Stimulated activated CD4-positive, alpha-beta T cell treated with anti-CD3 and anti-CD28 coated beads, Interleukin-1b, Interleukin-23, amount 100 ng/mL, for 4 hours (primary cell): ENCODE results near the gene LRRFIP2.
"Not testable (repeated sequence)": the region's sequence is repeated elsewhere in the genome, so short reads cannot be mapped to it uniquely, and the experiment has no call there.

Experiments used
- DNase-seq, 2 donors: peaks; one replicate each; pipeline ENCODE4 v3.0.0-alpha.2; 2020; ENCODE audit warnings: low read depth in 2 of 2

LRRFIP2 gene

DNA sequence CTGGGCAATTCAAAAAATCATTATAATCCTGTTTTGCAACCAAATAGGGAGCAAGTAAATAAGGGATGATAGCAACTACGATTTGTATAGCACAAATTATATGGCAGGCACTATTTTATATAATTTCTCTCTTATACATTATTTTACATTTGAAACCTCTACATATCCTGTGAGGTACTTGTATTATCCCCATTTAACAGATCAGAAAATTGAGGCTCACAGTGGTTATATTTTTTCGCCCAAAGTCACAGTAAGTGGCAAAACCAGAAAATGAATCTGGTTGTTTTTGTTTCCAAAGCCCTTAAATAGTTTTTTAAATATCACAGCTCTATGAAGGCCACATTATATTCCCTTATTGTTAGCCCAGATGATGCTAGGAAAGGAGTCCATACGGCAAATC is 106.8 kb downstream of the LRRFIP2 start:
- no peak for DNase-seq

DNA sequence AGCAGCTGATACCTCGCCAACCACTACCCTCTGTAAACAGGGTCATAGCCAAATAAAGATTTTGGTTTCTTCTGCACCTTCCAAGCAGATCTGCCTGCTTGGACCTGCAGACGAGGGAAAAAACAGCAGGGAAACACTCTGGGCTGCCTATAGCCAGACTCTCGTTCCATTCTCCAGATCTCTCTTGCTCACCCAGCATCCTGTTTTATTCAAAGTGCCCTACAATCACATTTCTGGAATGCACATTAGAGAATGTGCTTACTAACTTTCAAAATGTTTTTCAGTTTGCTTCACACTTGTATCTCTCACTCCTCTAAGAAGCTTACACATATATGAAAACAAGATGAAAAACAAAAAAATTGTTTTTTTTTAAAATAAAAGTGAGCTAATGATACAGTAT is 109.6 kb downstream of the LRRFIP2 start:
- DNase-seq, result no peak

DNA sequence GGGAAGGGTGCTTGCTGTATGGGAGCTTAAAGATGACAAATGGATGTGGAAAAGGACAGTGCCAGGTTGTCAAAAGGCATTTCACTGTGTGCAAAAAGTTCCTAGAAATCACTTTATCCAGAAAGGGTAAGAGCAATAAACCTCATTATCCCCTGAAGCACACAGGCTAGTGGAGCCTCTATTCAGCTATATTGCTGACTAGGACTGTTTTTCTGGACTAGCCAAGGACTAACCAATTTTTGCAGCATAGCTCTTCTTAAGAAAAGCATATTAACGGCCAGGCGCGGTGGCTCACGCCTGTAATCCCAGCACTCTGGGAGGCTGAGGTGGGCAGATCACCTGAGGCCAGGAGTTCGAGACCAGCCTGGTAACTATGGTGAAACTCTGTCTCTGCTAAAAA is 116.3 kb downstream of the LRRFIP2 start:
- DNase-seq, result no peak

DNA sequence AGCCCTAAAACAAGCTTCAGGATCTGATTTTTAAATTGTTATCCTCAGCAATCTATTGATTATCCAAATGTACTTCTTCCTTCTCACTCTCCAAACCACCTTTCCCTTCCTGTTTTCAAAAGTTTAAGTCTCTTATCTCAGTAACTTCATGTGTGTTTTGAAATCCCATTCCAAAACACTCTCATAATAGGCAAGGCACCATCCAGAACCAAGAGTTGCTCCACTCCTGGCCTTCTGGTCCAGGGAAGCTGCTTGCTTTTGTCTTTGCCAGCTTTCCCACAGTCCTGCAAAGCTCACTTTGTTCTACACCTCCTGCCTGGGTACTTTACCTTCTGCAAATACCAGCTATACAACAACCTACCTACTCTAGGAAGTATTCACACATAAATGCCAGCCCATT is 117.6 kb downstream of the LRRFIP2 start:
- DNase-seq, result no peak

DNA sequence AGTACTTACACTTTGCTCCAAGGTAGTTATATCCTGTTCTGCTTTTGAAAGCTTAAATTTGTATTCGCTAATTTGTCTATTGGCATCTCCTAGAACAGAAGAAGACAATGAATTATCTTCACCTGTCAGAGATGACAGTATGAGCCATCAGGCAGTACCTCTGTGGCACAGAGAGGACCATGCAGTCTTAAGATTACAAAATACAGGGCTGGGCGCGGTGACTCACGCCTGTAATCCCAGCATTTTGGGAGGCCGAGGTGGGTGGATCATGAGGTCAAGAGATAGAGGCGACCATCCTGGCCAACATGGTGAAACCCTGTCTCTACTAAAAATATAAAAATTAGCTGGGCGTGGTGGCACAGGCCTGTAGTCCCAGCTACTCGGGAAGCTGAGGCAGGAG is 119.3 kb downstream of the LRRFIP2 start:
- DNase-seq, result not testable (repeated sequence)

DNA sequence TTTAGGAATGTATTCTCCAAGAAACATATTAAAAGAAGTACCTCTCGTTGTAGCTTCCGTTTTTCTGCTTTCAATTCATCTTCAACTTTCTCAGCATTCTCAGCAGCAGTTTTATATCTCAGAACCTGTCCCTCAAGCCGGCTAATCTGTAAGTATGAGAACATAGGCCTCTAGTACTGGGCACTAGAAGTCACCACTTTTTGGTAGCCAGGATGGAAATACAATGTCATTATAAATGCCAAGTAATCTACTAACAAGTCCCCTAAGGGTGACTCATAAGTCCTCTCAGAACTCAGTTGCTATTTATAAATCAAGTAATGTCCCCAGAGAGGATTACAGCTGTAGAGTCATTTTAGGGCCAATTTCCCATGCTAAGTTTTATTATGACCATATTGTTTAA is 120.0 kb downstream of the LRRFIP2 start:
- no peak for DNase-seq

DNA sequence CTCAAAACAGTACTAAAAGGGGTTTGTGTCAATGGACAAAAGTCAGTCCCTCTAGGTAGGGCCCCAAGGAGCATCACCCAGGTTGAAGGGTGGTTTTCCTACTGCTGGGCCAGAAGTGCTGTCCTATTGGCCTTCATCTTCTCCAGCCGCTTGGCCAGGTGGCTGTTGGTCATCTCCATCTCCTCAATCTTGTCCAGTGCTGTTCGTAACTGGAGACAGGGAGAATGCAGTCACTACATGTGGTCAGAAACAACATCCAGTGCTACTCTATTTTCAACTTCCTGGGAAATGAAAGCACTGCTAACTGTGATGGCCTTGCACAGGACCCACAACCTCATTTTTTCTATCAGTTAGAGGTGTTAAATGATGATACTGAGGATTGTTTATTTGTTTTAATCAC is 120.6 kb downstream of the LRRFIP2 start:
- DNase-seq, result no peak

DNA sequence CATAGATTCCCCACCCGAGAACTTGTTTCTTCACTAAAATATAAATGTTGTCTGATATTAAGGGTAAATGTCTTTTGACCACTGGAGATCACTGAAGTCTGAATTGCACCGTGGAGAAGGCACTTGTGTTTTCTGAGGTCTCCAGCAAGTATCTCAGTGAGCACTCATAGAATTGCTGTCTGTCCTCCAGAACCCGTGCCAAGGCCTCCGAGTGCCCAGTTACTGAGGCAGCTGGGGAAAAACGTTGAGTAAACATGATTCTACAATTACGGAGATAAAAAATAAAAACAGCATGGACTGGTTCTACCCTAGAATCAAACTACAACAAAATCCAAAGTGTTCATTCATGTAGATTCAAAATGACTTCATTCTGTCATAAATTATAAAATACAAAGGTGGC is 121.0 kb downstream of the LRRFIP2 start:
- no peak for DNase-seq

DNA sequence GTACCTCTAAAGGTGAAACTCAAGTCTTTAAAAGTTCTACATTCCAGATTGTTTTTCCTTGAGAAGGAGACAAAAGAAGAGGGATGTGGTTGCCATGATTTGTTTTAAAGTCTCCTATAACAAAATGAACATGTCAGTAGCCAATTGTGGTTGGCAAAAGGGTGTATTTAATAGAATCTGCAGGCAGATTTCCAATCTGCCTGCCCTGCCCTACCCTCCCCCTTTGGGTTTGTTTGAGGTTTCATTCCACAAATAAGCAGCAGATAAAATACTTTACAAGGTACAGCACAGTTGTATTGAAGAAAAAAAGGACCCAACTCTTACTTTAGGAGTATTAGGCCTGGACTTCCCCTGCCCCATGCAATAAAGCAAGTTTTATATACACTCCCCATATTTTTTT is 121.5 kb downstream of the LRRFIP2 start:
- DNase-seq, result no peak

DNA sequence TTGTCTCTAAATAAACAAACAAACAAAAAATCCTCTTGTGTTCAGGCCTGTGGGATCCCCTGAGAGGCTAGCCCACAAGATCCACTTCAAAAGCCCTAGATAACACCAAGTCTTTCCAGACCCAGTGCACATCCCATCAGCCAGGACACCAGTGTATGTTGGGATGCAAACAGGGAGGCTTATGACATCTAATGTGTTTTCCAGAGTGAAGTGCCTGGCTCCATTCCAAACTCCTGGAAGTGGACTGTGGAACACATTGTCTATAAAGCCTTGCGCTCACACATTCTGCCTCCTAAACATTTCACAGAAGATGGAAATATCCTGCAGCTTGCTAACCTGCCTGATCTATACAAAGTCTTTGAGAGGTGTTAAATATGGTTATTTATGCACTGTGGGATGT is 124.1 kb downstream of the LRRFIP2 start:
- no peak for DNase-seq

DNA sequence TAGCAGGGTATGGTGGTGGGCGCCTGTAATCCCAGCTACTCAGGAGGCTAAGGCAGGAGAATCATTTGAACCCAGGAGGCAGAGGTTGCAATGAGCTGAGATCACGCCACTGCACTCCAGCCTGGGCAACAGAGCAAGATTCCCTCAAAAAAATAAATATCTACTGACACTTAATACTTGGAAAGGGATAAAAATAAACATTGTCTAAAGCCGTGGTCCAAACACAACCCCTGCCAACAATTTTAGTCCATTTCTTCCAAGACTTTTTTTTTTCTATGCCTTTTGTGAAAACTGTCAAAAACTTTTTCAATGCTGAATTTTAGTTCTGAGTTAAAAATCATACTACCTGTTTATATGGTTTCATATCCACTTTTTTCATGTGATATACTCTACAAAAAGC is 131.7 kb downstream of the LRRFIP2 start:
- DNase-seq, result not testable (repeated sequence)

DNA sequence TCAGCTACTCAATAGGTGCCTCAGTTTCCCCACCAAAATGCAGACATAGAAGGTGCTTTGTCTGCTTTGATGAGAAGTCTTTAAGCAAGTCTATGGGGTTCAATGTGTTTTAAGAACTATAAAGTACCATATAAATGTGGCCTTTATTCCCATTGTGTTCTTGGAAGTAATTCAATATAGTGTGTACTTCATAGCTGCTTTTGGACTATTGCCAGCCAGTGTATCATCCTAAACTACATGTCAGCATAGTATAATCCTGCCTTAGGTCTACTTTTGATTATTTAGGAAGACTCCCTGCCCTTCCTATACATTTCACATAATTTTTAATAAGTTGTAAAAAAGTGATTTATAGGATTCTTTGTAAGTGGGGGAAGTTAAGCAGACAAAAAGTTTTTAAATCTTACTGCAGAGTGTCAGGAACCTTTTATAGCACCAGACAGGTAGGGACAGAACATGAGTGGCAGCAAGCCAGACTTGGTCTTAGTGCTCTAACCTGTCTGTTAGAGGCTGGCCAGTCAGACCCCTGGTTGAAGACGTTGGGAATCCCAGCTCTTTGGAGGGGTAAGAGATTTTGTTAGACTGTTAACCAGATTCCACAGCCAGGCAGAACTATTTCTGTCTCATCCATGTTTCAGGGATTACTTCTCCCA is 132.7 kb downstream of the LRRFIP2 start:
- no peak for DNase-seq

DNA sequence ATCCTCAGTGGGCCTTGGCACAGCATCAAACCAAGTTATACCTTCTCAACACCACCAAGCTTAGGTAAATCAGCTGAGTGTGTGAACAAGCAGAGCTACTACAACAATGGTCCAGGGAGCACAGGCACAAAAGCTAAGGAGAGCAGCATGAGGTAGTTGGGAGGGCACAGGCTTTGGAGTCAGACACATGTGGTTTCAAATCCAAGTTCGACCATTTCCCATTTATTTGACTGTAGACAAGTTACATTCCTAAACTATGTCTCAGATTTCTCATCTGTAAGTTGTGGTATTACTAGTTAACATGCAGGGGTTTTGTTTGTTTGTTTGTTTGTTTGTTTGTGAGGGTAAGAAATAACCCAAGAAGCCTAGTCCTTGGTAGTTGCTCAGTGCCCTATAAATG is 134.2 kb downstream of the LRRFIP2 start:
- no peak for DNase-seq

DNA sequence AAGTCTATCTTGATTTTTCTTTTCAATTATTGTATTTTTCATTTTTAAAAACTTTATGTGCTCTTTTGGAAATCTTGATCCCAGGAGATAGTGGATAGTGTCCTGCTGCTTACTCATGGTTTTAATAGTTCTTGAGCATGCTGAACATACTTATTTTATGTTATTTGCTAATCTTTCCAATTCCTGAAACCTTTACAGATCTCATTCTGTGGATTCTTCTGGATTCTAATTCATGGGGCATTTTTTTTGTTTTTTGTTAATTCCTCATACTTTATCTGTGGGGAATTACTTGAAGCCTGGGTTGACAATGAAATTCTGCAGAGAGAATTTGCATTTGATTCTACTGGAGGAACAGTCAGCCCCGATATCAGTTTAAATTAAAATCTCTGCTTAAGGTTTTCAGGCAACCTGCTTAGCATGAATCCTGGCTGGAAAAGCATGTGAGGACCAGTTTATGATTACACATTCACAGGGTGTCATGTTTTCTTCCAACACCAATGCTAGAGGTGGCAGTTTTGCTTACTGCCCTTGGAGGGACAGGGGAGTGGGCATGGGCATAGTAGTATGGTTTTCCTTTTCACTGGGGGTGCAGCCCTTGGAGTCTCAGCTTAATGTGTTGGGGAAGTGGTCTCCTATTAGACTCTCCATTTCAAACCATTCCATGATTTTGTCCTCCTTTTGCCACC is 135.1 kb downstream of the LRRFIP2 start:
- DNase-seq, result no peak

DNA sequence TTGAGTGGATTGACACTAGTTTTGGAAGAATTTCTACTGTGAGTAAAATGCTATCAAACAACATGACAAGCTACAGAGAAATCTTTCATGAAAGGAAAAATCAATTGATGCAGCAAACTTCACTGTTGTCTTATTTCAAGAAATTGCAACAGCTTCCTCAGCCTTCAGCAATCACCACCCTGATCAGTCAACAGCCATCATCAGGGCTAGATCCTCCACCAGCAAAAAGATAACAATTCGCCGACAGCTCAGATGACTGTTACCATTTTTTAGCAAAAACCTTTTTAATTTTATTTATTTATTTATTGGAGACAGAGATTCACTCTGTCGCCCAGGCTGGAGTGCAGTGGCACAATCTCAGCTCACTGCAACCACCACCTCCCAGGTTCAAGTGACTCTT is 137.0 kb downstream of the LRRFIP2 start:
- no peak for DNase-seq

DNA sequence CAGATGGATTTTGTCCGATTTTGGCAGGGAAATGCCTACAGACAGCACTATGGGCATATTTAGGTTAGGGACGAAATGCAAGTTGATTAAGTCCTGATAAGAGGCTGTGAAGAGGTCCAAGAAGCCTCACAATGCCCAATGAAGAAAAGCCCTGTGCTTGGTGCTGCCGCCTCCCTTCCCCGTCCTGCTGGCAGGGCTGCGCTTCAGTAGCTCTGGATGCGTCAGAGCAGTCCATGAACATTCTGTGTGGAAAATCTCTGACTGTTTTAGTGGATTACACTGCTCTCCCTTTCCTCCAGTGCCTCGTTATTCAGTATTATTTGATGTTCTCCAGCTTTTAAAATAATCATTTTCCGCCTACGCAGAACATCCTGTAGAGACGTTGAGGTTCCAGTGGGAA is 141.4 kb downstream of the LRRFIP2 start:
- no peak for DNase-seq

DNA sequence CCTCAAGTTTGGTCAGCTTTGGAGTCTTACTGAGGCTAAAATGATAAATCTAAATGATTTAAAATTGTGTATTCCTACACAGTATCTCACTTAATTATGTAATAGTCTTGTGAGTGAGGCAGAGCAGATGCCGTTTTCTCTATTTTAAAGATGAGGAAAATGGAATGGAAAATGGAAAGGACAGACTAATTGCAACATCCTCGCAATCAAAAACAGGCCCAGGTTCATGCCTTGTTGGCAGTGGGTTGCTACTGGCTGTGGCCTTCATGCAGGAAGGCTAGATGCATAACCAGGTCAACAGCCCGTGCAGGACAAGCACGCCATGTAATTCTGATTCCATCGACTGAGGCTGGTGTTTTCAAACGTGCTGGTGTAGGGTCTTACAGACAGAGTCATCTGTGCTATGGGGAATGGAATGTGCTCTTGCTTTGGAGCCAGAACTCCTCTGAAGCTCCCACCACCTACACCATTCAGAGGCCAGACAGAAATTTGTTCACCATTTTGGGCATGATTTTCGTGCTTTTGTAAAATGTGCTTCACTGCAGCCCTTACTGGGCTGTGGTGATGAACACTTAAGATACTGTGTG is 143.2 kb downstream of the LRRFIP2 start:
- no peak for DNase-seq

DNA sequence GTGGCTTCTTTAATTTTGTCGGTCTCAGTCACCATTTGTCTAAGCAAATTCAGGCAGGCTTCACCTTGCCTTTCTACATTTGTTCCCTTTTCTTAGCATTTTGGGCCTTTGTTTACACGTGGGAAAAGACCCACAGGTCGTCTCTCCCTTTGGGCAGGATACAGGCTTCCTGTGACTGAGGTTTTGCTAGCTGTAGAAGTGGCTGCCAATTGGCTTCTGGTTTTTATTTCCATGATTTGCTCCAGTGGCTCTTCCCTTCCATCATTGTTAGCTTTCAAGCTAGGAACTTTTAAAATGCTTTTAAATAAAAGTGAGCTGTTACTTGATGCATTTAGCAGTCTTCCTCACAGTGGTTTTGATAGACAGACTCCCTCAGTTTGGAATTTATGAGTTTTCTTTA is 143.8 kb downstream of the LRRFIP2 start:
- no peak for DNase-seq

DNA sequence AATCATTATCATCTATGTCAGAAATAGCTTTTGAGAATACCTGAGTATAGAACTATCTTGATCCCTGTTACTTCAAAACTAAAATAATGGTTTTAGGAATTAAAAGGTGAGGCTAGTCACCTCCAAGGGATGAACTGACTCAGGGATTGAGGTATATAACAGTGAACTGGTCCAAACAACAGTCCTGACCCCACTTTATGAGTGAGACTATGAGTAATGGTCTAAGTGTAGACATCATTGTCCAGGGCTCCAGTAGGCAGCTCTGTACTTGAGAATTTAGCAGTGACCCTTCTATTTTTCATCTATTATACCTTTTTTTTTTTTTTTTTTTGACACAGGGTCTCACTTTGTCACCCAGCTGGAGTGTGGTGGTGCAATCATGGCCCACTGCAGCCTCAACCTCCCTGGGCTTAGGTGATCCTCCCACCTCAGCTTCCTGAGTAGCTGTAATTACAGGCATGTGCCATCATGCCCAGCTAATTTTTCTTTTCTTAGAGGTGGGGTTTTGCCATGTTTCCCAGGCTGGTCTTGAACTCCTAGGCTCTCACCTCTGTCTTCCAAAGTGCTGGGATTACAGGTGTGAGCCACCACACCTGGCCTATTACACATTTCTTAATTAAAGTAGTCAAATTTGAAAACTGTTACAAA is 144.7 kb downstream of the LRRFIP2 start:
- DNase-seq, result no peak

DNA sequence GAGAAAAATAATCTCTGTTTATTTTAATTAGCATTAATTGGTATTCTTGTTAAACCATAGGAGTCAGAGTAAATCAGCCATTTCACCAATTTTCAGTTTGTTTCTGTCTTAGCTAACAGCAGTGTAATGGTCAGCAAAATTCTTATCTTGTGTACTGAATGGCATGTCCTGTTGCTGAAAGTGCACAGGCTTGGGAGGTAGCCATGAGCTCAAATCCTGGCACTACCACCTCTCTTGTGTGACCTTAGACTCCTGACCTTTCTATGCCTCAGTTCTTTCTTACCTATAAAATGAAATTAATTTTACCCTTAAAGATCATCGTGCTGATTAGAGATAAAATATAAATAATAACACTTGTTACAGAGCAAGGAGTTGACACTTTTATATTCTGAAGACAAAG is 145.3 kb downstream of the LRRFIP2 start:
- no peak for DNase-seq

DNA sequence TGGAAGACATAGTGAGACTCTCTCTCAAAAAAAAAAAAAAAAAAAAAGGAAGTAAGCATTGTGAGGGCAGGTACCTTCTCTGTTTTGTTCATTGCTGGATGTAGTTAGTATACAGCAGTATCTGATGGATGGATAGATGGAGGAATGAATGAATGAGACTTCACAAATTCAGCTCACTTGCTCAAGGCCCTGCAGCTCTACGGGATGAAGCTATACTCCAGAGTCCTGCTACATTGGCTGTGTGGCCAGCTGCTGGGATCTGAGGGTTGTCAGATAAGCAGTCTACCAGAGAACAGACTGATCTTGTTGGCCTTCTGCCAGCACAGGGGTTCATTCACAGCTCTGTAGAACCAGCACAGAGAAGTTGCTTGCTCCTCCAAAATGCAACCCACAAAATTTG is 146.1 kb downstream of the LRRFIP2 start:
- no peak for DNase-seq

DNA sequence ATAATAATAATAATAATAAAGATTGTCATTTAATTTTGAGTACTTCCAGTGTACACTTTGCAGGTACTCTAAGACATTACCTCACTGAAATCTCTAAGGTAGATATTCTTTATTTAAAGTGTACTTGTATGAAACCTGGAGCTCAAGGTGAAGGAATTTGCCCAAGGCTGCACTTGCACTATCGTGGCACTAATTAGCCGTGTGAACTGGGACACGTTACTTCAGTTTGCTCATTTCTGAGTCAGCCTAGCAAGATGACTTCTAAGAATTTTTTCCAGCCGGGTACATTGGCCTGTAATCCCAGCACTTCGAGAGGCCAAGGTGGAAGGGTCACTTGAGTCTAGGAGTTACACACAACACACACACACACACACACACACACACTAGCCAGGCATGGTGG is 147.5 kb downstream of the LRRFIP2 start:
- no peak for DNase-seq
